Activated CD4-positive, alpha-beta T cell treated with anti-CD3 and anti-CD28 coated beads, Interleukin-2, Interleukin-6, amounts not matched to agents 100 ng/mL and 50 ng/mL, durations not matched to agents 16 hours and 8 hours (primary cell): ENCODE results near the gene NOP14.
"Not testable (repeated sequence)": the region's sequence is repeated elsewhere in the genome, so short reads cannot be mapped to it uniquely, and the experiment has no call there.

Source experiments
- DNase-seq: peaks from one replicate; pipeline ENCODE4 v3.0.0-alpha.2; 2020

NOP14 gene

DNA sequence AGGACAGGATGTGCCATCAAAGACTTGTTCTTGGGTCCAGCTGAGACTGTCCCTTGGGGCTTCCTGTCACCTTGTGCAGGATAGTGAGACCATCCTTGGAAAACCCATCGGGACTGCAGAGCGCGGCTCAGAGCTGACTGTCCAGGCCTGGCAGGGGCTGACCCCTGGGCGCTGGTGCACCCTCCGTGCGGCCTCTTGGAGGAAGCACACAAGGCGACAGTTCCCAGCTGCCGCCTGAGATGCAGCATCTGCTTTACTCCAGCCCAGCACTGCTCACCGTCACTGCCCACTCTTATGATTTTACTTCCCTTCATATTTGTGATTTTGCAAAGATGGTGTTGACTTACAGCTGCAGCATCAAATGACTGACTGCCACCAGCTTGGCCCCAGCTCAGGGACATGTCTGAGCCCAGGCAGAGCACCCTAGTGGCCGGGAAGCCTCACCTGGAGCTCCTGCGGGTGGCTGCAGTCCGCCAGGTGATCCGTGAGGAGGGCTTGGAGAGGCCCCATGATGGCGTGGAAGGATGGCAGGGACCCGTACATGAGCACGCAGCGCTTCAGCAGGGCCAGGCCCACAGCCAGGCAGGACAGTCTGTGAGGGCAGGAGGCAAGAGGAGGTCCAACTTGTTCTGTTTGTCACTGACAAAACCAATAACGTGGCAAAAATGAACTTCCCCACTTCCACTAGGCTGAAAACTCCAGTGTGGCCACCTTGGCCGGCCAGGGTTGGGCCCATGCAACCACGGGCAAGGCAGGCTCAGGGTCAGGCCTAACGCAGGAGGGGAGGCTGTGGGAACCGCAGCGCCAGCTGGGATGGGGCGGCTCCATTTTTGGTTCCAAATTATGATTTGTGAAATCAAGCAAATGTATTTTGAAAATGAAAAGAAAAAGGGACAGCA, 21.8 kb downstream of the NOP14 start:
- DNase-seq = no peak

DNA sequence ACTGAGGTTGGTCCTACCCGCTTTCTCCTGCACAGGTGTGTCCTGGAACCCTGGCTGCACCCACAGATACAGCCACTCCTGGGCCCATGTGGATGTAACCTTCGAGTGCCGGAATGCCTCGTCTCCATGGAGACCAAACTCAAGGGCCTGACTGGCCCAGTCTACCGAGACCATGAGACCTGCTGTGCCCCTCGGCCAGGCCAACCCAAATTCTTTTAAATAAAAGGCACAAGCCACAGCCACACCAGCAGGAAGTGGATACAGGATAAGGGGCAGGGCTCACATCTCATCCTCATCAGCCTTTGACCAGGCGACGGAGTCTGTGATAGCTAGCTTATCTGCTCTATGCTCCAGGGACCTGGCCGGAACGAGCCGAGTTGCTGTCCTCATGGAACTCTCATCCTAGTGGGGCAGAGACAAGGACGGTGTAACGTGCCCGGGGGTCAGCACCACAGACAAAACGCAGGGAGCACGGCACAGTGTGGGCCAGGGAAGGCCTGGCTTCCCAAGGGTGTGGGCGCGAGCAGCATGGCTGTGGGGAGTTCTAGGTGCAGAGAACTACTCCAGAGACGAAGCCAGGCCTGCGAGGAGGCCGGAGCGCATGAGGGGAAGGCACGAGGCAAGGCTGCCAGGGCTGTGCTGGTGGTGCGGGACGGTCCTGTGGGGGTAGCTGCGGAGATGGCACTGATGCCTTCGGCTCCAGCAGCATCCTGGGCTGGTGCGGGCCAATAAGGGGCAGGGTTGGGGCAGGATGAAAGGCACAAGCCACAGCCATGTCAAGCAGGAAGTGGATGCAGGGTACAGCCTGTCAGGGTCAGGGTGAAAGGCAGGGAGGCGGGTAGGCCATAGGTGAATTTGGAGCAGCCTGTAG, 22.7 kb downstream of the NOP14 start:
- no peak for DNase-seq

DNA sequence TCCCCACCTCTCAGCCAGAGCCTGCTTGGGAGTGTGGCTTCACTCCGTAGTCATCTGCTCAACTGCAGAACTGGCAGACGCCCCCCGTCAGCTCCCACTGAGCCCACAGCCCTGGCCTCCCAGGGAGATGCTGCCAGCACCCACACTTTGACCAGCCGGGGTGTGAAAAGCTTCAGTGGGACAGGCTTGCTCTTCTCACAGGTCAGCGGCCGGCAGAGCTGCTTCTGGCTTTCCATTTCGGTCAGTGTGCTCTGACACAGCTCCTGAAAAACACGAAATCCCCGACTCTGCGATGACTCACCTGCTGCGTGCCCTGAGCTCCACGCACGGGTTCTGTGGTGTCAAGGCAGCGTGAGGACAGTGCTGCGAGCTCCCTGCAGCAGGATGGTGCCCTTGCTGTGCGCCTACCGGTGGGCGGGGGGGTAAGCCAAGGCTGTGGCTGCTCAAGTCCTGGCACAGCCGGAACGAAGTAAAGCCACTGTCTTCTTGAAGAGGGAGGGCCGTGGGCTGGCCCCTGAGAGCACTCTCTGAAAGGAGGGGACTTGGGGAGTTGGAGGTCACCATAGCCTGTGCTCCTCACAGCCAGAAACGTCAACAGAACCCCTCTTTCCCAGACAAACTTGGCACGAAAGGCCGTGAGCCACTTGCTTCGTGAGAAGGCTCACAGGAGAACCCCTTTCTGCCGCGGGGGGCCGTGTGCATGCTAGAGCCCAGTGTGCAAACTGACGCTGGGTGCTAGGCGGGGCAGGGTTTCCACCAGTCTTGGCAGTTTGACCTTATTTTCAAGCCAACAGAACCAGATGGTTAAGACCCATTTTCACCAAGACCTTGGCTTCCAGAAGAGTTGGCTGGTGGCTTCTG, 23.6 kb downstream of the NOP14 start:
- DNase-seq = no peak

DNA sequence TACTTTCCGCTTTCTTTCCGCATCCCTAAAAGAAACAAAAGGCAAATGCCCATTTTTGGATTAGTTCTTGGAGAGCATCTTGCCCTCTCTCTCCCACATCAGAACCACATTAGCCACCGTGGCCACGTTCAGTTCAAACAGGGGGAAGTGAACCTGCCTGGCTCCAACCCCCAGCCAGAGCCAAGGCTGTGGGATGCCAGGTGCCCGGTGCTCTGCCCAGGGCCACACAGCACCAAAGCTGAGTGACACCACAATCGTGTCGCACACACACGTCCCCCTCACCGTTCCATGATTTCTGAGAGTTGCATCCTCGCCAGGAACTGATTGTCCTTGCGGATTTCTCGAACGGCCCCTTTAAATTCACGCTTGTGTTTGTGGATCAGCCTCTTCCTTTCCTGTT, 24.3 kb downstream of the NOP14 start:
- no peak for DNase-seq

DNA sequence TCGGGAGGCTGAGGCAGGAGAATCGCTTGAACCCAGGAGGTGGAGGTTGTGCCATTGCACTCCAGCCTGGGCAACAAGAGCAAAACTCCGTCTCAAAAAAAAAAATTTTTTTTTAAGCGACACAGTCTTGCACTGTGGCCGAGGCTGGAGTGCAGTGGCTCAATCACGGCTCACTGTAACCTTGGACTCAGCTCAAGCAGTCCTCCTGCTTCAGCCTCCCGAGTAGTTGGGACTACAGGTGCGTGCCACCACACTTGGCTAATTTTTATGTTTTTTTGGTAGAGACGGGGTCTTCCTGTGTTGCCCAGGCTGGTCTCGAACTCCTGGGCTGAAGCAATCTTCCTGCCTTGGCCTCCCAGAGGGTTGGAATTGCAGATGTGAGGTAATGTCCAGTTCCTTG, 24.8 kb downstream of the NOP14 start:
- not testable (repeated sequence) for DNase-seq

DNA sequence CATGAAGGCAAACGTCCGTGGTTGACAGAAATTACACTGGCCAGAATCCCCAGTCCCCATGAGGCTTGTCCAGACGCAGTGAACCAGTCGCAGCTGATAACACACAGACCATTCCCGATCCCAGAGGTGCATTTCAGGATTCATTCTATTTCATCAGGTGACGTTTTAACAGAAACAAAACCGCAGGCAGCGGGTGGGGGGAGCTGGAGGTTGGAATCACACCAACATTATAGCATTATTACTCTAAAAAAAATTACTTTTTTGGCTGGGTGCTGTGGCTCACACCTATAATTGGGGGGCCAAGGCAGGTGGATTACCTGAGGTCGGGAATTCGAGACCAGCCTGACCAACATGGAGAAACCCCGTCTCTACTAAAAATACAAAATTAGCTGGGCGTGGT, 25.2 kb downstream of the NOP14 start:
- no peak for DNase-seq

DNA sequence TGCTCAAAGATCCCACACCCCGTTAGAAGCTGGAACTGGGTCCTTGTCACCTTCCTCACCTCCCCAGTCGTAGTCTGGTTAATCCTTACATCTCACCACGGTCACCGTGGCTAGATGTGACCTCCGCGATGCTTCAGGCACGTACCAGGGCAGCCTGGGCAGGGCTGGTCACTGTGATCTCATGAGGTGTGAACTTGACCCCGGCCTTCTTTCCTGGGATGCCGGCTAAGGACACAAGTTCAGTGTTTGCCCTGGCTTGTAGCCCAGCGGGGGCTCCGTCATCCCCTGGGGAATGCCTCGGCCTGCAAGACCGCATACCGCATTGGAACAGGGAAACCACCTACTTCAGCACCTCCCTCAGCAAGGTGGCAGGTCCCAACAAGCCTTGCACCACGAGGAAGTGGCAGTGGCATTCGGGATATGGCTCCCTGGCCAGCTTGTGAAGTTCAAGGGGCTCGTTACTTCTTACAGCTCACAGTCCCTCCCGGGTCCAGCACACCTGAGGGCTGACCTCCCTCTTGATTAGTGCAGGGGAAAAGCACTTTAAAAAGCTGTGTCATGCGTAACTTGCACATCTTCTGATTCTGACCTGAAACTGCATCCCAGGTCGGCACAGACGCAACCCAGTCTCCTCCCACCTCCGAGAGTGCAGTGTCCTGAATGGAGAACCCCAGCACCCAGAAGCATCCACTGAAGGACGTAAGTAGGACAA, 25.9 kb downstream of the NOP14 start:
- DNase-seq = peak; percentile 58

DNA sequence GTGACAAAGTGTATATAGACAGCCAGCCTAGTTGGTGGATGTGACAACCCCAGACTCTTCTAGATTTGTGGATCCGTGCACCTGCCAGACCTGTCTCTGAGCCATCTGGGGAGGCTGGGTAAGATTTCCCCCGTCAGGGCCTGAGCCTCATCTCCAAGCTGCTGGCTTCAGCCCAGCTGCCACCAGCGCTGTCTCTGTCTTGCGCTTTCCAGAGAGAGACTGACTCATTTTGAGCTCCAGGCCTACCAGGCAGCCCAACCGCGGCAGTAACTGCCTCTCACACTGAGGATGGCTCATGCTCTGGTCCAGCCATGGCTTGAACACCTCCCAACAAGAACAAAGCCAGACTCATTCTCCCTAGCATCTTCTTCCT, 26.4 kb downstream of the NOP14 start:
- DNase-seq = peak; percentile 90

DNA sequence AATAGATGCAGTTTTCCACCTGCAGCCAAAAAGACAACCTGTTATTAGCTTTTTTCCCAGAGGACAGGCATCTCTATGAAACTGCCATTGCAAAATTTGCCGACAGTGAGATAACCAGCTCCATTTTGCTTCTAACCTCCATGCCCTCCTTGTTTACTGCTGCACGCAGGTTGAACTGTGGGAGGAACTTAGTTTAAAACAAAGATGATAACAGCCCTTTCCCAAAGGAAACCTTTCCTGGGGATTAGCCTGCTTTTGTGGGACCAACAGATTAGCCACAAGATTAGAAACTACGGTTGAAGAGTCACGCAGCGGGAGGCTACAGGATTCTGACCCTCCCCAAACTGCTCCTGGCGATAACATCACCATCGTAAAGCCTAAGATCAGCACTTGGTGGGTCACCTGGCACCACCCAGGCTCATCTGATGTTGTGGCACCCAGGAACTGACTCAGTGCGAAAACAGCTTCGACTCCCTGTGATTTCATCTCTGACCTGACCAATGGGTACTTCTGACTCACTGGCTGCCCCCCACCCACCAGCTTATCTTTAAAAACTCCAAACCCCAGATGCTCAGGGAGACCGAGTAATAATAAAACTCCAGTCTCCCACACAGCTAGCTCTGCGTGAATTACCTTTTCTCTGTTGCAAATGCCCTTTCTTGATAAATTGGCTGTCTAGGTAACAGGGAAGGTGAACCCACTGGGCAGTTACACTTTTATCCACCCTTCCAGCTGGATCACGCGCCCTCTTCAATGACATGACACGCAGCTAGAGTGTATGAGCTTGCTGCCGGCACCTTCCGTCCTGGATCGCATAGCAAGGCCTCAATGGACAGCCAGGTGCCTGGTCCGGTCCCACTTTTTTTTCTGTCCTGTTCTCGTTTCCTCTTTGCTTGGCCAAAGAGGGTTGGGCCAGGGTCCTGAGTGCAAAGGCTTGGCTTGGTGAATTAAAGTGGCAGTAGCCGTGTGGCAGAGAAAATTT, 27.2 kb downstream of the NOP14 start:
- DNase-seq = peak; percentile 95

DNA sequence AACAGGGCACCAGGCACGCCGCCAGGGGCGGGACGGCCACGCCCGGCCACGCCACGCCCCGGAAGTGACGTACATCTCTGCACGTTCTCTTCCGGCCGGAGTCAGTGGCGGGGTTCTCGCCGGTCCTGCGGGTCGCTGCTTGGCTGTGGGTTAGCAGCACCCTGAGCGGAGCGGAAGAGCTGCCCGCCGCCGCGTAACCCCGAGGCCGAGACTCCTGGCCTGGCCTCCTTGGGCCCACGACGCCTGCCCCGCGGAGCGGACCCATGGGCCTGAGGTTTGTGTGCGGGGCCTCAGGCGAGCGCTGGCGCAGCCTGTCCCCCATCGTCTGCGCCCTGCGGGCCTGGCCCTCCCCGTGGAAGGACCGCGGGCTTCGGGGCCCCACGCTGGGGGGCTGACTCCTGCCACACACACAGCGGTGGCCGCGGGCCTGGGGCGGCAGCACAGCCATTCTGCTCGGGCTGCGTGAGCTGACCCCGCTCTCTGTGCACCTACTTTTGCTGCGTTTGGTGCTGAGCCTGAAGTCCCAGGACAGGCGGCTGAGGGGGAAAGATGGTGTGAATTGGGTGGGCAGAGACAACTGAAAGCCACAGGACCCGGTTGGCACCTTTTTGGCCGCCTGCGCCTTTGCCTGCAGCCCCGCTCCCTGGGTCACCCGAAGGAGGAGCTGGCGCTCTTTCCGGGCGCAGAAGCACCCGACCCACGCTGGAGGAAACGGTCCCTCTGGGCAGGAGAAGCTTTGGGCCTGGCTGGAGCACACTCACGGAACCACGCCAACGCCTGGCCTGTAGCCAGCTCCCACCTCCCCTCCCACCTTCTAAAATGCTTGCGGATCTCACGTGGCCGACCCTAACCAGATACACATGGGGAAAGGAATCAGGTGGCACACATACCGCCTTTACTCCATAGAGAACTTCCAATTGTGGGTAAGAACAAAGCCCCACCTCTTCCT, 28.1 kb downstream of the NOP14 start:
- peak; percentile 98 for DNase-seq

DNA sequence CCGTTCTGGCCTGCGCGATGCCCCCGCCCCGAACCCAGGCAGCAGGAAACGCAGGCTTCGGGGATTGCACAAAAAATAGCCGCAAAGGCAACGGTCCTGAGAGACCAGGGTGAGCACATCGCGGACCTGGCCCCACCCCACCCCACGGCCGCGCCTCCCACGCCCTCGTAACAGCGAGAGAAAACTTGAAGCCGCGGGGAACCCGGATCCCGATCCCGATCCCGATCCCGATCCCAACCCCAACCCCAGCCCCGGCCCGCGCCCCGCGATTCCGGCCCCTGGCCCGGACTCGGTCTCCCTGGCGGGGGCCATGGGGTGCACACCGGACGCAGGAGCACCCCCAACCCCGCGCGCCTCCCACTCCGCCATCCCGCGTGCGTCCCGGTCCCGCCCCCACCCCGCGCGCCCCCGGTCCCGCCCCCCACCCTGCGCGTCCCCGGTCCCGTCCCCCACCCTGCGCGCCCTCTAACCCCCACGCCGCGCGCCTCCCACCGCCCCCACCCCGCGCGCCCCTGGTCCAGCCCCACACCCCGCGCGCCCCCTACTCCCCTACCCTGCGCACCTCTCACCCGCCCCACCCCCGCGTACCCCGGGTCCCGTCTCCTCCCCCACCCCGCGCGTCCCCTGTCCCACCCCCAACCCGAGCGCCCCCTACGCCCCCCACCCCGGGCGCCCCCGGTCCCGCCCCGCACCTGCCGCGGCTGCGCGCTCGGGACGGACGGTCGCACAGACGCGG, 29.0 kb downstream of the NOP14 start:
- peak; percentile 60 for DNase-seq

DNA sequence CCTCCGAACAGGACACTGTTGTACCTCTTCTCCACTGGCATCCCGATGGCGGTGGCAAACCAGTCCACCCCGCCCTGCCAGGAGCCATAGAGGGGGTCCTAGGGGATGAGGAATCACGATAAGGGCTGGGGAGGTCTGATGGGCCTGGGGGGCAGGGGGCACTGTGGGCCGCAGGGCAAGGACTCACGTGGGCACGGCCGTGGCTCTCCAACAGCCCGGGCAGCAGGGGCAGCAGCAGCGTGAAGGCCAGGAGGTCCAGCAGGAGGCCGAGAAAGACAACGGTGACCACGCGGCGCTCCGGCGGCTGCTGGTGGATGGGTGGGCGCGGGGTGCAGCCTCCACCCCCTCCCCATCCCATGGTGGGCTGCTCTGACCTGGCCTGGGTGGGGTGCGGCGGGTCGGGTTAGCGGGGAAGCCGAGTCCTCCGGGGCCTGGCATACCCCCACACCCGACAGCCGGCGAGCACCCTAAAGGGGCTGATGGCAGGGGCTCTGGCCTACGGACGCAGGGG, 29.6 kb downstream of the NOP14 start:
- DNase-seq = no peak

DNA sequence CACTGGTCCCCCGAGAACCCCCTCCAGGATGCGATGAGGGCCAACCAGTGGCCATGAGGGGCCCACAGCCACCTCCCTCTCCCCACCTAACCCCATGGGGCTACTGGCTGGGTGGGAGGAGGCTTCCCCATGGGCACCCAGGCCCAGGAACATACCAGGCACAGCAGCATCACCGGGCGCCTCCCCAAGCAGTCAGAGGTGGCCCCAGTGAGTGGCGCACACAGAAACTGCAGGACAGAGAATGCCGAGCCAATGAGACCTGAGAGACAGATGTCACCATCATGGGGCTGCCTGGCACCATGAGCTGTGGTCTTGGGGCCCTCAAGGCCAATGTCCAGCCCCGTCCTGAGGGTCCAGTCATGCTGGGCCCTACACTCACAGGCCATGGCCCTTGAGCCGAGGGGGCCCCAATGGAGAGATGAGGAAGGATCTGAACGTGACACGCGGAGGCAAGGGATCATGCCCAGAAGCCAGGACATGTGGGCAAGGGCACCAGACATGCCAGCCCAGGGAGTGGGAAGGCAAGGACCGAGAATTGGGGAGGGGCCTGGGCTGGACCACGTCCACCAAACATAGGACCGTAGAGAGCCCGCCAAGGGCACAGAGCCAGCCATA, 30.1 kb downstream of the NOP14 start:
- peak; percentile 50 for DNase-seq

DNA sequence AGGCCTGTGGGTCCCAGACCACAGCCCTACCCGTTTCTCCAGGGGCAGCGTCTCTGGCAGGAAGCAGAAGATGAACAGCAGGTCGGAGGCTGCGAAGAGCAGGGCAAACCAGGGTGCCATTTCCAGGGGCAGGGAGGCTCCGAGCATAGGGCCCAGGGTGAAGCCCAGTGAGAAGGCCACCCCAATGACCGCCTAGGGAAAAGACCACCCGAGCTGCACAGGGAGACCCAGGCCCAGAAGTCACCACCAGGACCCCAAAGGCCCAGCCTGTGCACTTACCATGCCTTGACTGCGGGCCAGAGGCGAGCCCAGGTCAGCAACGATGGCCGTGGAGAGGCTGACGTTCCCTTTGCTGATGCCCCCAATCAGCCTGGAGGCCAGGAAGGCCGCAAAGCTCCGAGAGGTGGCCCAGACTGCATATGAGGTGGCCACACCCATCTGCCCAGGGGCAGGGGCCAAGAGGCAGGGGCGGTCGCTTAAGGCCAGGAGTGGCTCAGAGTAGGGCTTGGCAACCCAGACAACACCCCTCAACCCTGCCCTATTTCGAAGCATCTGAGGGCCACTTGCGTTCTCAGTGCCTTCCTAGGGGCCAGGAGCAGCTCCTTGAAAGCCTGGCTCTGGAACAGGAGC, 30.8 kb downstream of the NOP14 start:
- no peak for DNase-seq

DNA sequence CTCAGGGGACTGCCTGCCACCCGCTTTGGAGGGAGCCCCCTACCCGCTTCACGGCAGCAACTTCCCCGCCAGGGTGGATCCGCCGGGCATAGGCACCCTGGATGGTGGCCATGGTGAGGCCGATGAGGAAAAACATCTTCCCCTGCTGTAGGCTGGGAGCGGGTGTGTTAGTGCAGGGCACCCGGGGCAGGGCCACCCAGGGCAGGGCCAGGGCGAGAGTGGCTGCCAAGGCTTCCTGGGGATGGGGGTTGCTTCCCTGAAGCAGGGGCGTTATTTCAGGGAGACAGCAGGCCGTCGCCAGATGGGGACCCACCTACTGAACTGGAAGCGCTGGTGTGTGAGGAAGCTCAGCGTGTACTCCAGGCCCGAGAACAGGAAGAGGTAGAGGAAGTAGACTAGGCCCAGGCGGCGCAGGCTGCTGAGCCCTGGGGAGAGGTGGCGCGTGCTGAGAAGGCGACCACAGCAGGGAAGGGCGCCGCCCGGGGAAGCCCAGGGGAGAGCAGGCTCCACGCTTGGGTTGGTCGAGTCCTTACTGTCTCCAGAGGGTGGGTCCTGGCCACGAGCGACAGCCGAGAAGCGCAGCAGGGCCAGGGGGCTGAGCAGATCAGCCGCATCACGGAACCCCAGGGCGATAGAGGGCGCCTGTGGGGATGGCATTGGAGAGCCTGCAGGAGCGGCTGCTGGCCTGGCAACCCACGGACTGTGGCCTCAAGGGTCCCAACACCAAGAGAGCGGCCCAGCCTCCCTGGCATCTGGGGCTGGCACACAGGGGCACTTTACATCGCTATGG, 31.5 kb downstream of the NOP14 start:
- DNase-seq = peak; percentile 76

DNA sequence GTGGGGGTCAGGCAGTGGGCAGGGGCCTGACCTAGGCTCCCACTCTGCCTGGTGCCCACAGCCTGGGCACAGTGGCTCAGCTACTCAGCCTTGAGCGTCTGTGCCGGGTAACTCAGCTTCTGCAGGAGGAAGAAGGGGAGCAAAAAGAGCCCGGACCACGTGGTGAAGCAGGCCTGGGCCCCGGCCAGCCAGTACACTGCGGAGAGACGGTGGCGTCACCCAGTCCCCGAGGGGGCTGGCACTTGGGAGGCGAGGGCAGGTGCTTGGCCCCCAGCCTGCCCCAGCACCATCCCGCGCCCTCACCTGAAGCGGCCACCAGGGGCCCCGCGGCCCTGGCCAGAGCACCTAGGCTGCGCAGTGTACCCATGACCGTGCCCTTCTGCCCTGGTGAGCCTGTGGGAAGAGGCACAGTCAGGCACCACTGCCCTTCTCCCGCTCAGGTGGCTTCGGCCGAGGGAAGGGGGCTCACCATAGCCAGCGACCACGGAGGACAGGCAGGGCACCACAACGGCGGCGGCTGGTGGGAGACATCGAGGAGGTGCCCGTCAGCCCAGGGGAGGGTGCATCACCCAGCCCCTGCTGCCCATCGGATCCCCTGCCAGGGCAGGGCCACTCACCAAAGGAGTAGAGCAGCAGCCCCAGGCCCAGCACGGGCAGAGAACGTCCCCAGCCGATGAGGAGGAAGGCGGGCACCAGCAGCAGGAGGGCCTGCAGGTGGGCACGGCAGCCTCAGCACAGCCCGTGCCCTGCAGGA, 32.3 kb downstream of the NOP14 start:
- DNase-seq = no peak
